ENCODE data around the gene TIMM21. TPM values are rescaled to one million over a fixed set of nuclear protein-coding genes. Genes with fewer than 3 reads are reported as not detected.

Gene TIMM21
- polyA plus RNA-seq, 3 donors, result 60.0 to 70.3 (median 68.8) TPM

DNA sequence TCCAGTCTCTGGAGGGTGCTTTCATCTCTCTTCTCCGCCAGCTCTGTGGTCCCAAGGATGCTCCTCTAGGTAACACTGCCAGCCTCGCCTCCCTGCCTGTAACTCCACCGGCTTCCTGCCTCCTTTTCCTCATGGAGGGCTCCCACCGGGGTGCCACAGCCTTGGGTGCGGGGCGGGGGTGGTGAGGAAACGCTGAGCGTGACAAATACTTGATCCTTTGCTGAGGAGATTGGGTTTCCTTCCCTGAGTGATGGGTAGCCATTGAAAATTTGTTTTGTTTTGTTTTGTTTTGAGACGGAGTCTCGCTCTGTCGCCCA is 25.1 kb downstream of the TIMM21 start:
- no peak for DNase-seq (ENCODE audit: extremely low read depth in 1 of 11, low read depth in 9 of 11, low spot score in 4 of 11)

DNA sequence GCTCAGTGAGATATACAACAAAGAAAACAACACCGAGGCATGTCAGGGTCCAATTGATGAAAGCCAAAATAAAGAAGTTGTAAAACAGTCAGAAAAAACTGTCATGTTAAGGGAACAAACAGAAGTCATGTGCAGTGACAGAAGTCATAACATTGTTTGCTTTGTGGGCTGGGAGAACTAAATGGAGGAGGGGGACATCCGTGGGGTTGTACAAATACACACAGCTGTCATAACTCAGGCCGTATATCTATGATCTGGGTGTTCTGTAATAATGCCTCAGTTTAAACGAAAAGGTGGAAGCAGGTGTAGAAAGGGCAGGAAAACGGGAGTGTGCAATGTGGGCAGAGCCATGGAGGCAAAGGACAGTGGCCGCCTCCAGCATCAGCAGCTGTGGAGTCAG is 27.3 kb downstream of the TIMM21 start:
- no peak for DNase-seq (ENCODE audit: extremely low read depth in 1 of 11, low read depth in 9 of 11, low spot score in 4 of 11)

DNA sequence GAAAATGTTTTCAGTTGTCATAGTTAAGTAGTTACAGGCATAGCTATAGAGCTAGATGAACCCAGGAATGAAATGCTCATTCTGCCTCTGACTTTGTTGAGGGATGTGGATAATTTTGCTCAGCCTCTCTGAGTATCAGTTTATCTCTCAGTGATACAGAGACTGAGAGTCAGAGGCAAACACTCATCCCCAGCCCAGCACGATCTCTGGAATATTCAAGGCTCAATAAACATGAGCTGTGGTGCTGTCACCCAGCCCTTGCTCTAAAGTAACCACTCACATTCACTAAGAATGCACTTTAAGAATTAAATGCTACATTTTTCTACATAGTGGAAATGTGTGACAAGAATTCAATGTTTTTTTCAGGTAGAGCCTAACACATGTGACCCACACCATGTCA is 30.6 kb downstream of the TIMM21 start:
- no peak for DNase-seq (ENCODE audit: extremely low read depth in 1 of 11, low read depth in 9 of 11, low spot score in 4 of 11)

DNA sequence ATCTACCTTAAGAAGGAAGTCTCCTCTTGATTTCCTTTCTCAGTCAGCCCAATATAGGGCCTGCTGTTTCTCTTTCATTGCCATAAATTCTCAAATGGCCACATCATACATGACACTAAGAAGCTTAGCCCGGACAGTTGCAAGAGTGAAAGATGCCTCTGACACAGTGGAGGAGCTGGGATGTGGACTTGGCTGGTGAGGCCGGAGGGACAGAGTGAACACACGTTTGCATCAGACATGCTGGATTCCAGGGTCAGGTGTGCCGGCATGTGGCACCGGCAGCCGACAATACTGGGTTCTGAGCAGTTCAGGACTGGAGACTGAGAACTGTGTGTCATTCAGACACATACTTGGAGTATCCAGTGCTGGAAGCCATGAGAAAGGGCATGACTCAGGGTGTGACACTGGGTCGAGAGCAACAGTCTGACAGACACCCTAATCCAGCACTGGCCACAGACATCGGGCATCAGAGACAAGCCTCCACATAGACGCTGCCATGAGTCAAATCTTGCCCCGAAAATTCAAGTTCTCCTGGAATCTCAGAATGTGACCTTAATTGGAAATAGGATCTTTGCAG is 31.4 kb downstream of the TIMM21 start:
- no peak for DNase-seq (ENCODE audit: extremely low read depth in 1 of 11, low read depth in 9 of 11, low spot score in 4 of 11)

DNA sequence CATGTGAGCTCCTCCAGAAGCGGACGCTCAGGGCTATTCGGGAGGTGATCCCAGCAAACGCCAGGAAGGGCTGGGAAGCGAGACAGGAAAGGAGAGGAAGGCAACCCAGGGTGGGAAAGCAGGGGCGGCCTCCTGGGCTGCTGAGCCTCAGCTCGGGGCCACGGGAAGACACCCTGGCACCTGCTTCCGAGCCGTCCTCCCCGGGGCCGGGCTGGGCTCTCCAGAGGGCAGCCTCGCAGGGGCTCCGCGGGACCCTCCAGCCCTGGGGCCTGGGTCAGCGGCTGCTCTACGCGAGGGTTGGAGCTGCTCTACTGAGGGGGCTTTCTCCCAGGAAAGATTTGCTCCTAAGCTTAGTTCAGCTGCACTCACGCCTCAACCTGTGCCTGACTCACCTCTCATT is 34.0 kb downstream of the TIMM21 start:
- no peak for DNase-seq (ENCODE audit: extremely low read depth in 1 of 11, low read depth in 9 of 11, low spot score in 4 of 11)

DNA sequence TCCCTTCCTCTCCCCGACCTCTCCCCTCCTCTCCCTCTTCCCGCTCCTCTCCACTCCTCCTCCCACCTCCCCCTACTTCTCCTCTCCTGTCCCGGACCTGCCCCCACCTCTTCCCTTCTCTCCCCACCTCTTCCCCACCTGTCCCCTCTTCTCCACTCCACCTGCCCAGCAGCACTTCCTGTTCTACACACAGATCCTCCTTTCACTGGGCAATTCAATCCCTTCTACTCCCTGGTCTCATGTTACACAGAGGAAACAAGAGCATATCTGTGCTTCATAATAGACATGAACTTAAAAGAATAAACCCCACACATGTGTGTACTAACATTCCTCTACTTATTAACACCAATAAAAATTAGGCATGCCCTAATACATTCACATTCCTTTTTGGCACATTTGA is 34.8 kb downstream of the TIMM21 start:
- no peak for DNase-seq (ENCODE audit: extremely low read depth in 1 of 11, low read depth in 9 of 11, low spot score in 4 of 11)

DNA sequence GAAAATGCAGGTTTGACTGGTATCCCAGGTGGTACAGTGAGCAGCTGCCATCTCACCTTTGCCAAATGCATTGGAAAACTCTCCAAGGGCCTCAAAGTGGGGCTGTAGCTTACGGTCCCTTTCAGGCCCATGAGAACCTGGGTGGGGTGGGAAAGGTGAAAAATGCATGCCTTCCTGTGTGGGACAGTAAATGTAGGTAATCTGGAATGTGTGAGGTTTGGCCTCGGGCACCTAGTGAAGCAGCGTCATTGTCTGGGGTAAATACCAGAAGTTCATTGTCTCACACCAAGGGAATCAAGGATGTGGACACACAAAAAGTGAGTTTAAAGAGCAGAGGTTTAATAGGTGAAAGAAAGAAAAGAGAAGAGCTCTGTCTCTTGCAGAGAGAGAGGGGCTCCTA is 36.6 kb downstream of the TIMM21 start:
- no peak for DNase-seq (ENCODE audit: extremely low read depth in 1 of 11, low read depth in 9 of 11, low spot score in 4 of 11)

DNA sequence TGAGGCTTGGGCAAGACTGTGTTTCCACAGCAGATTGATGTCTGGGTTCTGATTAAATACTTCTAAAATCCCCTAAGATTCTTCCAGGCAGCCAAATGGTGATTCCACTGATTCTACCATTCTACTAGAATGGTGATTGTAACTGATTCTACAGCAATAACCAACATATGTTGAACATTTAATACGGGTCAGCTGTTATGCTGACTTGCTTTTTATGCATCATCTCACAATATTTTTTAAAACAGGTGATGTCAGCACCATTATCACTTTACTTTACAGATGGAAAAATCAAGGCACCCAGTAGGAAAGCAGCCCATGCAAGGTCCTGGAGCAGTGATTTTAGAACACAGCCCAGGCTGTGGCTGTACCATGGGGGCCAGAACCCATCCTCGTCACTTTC is 37.5 kb downstream of the TIMM21 start:
- no peak for DNase-seq (ENCODE audit: extremely low read depth in 1 of 11, low read depth in 9 of 11, low spot score in 4 of 11)

DNA sequence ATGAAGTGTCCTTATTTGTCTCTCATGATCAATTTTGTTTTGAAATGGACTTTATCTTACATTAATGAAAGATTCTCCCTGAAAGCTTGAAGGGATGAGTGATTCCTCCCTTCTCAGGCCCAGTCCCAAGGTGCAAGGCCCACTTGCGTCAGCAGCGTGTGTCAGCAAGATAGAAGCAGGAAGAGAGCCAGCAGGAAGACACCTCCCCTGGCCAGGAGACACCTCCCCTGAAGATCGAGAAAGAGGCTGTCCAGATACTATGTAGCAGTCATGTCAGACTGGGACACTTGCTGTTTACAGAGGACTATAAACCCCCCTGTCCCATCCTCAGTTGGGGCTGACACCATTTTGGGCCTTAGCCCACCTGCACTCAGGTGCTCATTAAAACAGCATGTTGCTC is 38.3 kb downstream of the TIMM21 start:
- no peak for DNase-seq (ENCODE audit: extremely low read depth in 1 of 11, low read depth in 9 of 11, low spot score in 4 of 11)

DNA sequence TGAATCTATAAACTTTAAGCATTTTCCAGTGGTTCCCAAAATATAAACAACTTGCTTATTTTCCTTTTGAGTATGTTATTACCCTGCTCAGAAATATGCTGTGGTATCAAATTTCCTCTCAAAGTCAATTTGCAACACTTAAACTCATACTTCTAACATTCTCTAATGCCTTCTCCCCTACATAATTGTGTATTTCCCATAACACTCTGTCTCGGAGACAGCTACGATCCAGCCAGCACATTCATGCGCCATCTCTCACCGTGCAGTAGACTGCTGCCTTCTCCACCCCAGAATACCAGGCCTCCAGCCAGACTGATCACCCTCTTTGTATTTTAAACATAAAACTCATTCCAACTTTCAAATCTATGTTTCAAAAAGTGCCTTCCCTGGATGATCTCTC is 41.8 kb downstream of the TIMM21 start:
- no peak for DNase-seq (ENCODE audit: extremely low read depth in 1 of 11, low read depth in 9 of 11, low spot score in 4 of 11)

DNA sequence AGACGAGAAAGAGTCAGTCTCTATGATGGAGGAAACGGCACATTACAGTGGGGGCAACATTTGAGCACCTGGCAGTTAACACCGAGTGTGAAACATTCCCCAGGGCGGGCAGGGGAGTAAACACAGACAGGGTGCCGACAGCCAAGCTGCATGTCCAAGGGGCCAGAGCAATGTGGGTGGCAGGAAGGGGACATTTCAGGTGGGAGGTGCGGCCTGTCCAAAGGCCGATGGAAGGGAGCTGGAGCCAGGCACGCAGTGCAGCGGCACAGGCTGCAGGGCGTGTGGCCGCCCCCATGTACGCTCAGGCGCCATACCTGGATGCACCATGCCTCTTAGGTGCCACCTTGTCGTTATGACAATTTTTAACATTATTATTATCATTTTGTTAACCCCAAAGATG is 43.3 kb downstream of the TIMM21 start:
- no peak for DNase-seq (ENCODE audit: extremely low read depth in 1 of 11, low read depth in 9 of 11, low spot score in 4 of 11)

DNA sequence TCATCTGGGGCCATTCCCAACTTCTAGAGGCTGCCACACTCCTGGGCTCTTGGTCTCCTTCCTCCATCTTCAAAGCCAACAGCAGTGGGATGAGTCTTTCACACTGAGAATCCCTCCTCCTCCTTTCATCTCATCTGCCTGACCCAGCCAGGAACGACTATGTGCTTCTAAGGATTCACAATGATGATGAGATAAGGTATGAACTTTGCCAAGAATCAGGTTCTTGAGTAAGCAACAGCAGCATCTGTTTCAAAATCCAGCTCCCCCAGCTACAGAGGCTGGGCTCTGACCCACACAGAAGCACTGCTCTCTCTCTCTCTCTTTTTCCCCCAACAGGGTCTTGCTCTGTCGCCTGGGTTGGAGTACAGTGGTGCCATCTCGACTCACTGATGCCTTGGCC is 46.4 kb downstream of the TIMM21 start:
- no peak for DNase-seq (ENCODE audit: extremely low read depth in 1 of 11, low read depth in 9 of 11, low spot score in 4 of 11)

DNA sequence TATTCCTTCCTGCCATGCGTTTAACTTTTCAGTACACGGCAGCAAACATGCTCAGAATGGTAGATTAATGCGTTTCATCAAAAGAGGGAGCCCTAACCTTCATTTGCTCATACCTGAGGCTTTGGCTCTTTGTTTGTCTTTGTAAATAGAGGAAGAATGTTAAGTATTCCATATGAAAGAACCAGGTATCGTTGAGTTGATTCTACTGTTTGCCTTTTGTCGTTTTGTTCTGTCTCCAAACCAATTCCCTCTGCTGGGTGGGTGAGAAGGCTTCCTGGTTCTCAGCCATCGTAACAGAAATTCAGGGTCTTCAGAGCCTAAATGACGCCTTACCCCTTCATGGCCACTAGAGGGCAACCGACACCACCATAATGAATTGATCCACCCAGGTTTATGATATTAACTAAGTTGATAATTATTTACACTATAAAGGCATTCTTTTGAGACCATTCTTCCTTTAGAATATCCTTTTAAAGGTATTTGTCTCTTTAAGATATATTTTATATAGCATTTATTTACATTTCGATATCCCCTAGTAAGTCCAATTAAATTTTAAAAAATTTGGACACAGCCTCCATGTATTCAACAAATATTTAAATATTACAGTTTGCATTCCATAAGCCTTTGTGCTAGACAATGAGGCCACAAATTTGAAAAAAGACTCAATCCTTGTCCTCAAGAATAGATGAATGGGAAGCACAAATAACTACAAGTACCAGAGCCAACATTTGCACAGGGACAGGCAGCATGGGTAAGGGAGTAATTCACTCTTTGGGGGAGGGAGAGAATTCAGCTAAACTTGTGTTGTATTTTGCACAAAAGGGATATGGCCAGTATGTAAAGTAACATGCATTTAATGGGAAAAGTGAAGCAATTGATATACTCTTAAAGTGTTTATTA is 48.1 kb downstream of the TIMM21 start:
- peak; percentile 29 to 73 (median 60) for DNase-seq (ENCODE audit: extremely low read depth in 1 of 11, low read depth in 9 of 11, low spot score in 4 of 11)

DNA sequence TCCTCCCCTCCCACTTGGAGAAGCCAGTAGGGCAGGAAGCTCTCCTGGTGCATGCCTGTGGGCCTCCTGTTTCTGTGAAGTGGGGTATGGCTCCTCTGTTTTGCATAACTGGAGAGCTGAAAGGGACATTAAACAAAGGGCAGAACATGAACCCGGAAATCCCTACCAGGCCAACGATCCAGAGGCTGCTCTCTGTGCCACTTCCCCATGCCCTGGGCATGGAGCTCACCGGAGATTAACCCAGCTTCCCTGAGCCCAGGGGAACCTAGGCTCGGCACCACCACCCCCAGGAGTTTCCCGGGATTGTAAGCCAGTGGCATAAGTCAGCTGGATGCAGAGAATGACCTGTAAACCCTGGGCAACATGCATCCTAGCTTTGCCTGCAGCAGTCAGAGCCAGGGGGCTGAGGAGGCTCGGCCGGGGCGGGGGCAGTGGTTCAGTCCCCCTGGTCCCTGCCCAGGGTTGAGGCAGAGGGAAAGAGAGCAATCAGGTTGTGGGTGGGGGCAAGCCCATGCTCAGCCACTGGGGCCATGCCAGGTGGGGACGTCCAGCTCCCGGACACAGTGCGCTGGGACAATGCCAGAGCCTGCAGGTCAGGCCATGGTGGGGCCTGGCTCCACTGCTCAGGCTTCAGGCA is 49.5 kb downstream of the TIMM21 start:
- peak in 1 of 11 donors; percentile 24 for DNase-seq (ENCODE audit: extremely low read depth in 1 of 11, low read depth in 9 of 11, low spot score in 4 of 11)

DNA sequence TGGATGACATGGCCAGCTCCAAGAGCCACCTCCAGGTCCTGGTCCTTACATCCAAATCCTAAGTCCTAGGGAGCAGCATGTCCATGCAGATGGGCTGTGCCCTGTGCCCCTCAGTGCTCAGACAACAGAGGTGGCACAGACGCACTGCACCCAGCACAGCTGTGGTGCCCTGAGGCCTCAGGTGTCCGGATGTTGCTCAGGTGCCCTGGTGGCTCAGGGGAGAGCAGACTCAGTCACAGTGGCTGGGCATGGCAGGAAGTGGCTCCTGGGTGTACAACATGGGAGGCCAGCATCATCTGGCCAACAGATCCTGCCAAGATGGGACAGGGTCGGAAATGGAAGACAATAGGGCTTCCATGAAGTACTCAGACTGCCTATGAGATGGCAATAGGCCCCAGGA is 50.1 kb downstream of the TIMM21 start:
- no peak for DNase-seq (ENCODE audit: extremely low read depth in 1 of 11, low read depth in 9 of 11, low spot score in 4 of 11)

DNA sequence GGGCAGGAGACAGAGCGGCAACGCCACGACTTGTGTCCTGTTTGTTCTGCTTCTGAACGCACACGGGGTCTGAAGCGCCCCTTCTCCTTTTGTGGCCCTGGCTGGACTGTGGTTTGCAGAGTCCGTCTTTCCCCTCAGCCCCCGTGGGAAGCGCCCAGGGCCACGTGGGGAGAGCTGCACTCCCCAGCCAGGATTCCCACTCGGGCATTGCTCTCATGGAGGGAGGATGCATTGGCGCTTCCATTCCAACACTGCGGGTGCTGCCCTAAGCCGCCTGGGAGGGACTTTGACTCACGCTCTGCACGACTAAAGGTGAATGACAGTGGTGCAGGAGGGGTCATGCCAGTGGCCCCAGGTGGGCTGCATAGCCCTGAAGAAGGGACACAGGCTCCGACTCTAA is 52.5 kb downstream of the TIMM21 start:
- DNase-seq (ENCODE audit: extremely low read depth in 1 of 11, low read depth in 9 of 11, low spot score in 4 of 11), result no peak

DNA sequence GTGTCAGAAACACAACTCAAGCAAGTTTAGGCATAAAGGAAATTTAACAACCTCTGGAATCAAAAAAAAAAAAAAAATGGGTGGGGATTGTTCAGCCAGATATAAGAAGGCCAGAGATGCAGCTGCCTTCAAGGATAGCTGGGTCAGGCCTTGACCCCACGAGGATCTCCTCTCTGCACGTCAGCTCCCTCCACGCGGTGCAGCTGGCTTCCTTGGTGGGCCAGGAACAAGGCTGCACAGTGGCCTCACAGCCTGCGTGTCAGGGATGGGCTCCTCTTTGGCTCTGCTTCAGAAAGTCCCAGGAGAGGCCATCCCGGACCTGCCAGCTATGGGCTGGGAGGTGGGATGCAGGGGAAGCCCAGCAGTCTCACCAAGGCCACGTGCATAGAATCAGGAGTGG is 55.5 kb downstream of the TIMM21 start:
- no peak for DNase-seq (ENCODE audit: extremely low read depth in 1 of 11, low read depth in 9 of 11, low spot score in 4 of 11)

DNA sequence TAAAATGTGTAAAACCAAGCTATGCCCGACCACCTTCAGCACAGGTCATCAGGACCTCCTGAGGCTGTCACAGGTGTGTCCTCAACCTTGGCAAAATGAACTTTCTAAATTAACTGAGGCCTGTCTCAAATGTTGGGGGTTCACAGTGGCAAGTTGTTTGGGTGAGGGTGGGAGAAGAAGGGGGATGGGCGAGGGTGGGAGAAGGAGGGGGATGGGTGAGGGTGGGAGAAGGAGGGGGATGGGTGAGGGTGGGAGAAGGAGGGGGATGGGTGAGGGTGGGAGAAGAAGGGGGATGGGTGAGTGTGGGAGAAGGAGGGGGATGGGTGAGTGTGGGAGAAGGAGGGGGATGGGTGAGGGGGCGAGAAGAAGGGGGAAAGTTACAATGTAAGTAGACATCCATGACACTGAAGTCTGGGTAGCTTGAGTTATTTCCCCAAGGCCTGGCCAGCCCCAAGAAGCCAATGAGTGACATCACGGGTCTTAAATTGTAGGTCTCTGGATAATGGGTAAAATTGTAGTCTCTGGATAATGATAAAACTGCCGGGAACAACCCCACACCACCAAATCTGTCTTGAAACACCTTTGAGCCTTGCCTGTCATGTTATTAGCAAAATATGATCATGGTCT is 56.3 kb downstream of the TIMM21 start:
- DNase-seq (ENCODE audit: extremely low read depth in 1 of 11, low read depth in 9 of 11, low spot score in 4 of 11), result no peak

All from renal cortex interstitium (tissue), 11 donors.